AG09309 (cell line): ENCODE data around the gene FGFBP1.

Source experiments
- DNase-seq: peaks from one replicate; pipeline ENCODE4 v3.0.0-alpha.2; 2010; ENCODE audit warnings: low read depth
- H3K4me3 ChIP-seq: 2 replicates; pipeline ENCODE4 v1.5.1; 2011; ENCODE audit warnings: mild to moderate bottlenecking, low read depth, low read length, moderate library complexity; ENCODE audit not compliant: control insufficient read depth
- TF ChIP-seq, protein P1 (sequence below): IDR thresholded peaks from 2 replicates; pipeline ENCODE4 v1.5.1; 2011; ENCODE audit warnings: mild to moderate bottlenecking, low read depth, low read length, inconsistent platforms; ENCODE audit not compliant: insufficient read depth, control insufficient read depth; ENCODE audit errors: missing control alignments

Gene FGFBP1

DNA sequence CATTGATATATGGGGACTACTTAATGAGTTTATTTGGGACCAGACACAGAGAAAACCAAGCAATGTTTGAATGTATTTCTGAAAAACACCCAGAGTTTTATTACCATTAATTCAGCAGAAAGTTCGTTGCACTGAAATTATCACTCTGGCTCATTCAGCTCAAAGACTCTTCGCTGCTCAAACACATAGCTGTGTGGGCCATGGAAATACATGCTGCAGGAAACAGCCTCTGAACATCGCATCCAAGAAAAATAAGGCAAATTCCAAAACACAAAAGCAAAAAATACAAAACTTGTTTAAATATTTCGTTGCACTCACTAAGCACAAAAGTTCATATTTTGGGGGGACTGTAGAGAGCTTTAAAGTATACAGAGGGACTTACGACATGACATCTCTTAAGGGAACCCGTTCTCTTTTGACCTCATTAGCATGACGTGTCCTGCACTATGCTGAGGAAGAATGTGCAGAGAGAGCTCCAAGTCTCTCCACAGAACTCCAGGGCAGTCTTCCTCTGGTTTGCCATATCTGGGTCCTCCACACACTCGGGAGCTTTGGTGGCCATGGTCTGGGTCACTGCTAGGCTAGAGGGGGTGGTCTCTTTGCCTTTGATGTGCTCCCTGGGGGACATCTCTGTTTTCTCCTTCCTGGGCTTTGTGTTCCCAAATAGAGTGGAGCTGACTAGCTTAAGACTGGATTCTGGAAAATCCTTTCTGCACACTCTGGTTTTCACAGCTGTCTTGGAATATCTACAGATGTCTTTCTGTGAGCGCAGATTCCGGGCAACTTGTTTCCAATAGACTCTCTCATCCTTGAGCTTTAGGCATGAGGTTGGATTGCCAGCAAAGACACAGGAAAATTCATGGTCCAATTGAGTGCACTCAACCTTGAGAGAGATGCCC is 2.8 kb downstream of the FGFBP1 start:
- DNase-seq: no peak
- H3K4me3 ChIP-seq: no peak overlapping the region
- TF ChIP-seq, protein P1, sequence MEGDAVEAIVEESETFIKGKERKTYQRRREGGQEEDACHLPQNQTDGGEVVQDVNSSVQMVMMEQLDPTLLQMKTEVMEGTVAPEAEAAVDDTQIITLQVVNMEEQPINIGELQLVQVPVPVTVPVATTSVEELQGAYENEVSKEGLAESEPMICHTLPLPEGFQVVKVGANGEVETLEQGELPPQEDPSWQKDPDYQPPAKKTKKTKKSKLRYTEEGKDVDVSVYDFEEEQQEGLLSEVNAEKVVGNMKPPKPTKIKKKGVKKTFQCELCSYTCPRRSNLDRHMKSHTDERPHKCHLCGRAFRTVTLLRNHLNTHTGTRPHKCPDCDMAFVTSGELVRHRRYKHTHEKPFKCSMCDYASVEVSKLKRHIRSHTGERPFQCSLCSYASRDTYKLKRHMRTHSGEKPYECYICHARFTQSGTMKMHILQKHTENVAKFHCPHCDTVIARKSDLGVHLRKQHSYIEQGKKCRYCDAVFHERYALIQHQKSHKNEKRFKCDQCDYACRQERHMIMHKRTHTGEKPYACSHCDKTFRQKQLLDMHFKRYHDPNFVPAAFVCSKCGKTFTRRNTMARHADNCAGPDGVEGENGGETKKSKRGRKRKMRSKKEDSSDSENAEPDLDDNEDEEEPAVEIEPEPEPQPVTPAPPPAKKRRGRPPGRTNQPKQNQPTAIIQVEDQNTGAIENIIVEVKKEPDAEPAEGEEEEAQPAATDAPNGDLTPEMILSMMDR: no peak

DNA sequence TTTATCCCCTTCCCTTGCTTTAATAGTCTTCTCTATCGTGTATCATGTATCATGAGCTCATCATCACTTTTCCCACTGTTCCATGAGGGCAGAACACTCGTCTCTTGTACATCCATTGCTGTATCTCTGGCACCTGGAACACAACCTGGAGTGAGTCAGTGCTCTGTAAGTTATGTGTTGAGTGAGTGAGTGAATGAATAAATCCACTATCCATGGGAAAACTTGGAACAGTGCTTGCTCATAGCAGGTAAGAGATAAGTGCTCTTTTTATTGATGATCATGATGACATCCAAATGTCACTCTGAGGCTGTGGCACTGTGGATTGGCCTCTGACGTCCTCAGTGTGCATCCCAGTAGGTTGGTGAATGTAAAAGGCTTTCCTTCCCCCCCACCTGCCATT is 4.3 kb downstream of the FGFBP1 start:
- DNase-seq: no peak
- H3K4me3 ChIP-seq: no peak overlapping the region
- TF ChIP-seq, protein P1: no peak

DNA sequence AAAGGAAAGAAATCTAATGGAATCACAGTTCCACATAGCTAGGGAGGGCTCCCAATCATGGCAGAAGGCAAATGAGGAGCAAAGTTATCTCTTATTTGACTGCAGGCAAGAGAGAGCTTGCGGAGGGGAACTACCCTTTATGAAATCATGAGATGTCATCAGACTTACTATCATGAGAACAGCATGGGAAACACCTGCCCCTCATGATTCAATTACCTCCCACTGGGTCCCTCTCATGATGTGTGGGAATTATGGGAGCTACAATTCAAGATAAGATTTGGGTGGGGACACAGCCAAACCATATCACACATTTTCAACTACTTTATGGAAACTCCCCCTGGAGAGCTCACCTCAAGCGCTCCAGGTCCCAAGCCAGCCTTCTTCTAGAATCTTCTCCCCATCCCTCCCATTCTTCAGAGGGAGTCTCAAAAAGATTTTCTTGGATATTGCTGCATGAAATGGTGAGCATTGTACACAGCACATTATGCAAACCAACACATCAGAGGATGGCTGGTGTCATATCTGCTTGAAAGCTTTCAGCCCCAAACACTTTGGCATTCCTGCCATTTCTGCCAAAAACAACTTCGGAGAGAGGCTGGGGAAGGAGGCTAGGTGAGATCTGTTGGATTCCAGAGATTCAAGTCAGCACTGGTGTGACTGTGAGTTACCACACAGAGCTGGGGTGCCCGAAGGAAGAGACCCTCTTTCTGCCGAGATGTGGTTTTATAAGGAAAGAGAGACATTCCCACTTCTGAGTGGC is 6.9 kb downstream of the FGFBP1 start:
- no peak for DNase-seq
- TF ChIP-seq, protein P1: no peak
- no peak overlapping the region for H3K4me3 ChIP-seq

DNA sequence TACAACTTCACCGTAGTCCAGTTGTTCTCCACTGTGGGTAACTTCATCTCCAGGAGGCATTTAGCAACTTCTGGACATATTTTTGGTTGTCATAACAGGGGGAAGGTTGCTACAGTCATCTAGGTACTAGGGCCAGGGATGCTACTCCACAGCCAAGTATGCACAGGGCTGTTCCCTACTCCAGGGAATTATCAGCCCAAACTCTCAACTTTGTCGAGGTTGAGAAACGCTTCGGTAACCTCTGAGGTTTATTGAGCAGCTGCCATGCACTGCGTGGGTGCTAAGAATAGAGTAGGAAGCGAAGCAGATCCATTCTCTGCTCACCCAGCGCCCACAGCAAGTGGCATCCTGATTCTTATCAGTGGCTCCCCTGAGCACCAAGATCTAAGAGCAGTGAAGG is 8.2 kb downstream of the FGFBP1 start:
- no peak overlapping the region for H3K4me3 ChIP-seq
- DNase-seq: no peak
- TF ChIP-seq, protein P1: no peak

DNA sequence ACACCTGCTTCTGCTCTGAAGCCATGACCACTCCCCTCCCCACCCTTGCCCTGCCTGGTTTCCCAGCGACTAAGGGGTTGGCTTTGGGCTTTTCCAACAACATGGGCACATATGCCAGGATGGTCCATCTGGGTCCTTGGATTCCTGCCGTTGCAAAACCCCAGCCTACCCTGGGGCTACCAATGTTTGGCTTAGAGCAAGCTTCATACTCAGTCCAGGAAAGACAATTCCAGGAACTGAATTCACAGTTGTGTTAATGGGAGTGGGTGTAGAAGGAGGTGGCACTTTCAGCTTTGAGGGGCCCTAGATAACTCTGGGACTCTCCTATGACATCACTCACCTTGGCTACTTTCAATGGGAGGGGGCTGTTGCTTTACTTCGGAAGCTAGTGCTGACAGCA is 9.0 kb downstream of the FGFBP1 start:
- DNase-seq: no peak
- H3K4me3 ChIP-seq: no peak overlapping the region
- TF ChIP-seq, protein P1: no peak

DNA sequence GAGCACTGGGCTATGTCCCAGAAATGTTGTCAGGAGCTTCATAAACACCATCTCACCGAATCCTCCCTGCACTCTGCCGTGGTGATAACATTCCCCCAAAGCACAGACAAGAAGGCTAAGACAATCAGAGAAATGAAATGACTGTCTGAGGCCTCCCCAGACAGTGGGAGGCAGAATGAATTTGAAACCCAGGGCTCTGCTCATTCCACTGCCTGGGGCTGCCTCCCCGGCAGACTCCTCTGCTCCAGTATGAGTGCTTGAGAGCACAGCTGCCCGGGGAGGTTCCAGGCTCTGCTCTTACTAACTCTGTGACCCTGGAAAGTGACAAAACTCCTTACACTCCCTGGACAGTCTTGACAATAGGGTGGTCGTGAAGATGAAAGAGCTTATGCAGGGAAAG is 9.7 kb downstream of the FGFBP1 start:
- TF ChIP-seq, protein P1: no peak
- no peak overlapping the region for H3K4me3 ChIP-seq
- no peak for DNase-seq
